Hematopoietic multipotent progenitor cell treated with erythropoietin and hydrocortisone succinate and interleukin-3 and kit ligand, for 4 days (in vitro differentiated cells): Measurements from ENCODE around the gene NOTCH1.

ENCODE experiments used
- DNase-seq: peaks from one replicate; pipeline ENCODE4 v3.0.0-alpha.2; 2015

The NOTCH1 gene

DNA sequence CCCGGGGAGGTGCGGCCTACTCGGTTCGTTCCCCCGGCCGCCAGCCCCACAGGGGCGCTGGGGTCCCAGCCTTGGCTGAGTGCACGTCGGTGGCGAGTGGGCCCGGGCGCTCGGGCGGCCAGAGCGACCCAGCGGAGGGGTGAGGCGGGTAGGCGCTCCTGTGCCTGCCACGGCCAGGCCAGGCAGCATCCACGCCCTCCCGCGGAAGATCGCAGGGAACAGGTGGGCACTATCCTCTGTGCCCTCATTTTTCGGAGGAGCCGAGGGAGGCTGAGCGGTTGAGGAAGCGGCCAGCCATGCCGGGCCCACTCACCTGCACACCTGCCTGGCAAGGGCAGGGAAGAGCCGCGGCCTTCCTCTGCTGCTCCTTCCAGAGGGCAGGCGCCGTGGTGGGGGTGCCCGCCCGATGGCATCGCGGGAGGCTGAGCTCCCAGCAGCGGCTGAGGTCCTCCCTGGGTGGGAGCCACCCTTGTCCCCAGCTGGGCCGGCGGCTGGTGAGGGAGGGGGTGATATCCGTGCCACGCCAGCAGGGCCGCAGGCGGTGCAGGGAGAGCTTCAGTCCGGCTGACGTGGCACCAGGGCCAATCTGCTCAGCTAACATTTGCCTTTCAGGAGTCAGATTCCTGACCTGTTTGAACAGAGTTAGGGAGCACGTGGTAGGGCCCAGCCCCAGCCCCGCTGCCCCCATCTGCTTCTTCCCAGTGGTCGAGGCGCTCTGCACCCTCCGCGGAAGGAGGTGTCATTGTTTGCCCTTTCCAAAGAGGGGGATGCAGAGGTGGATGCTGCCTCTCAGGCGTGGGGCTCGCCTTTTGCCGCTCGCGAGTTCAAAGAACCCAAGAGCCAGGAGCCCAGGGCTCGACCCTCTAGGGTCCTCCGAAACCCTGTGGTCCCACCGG is 61.4 kb downstream of the NOTCH1 start:
- no peak for DNase-seq

DNA sequence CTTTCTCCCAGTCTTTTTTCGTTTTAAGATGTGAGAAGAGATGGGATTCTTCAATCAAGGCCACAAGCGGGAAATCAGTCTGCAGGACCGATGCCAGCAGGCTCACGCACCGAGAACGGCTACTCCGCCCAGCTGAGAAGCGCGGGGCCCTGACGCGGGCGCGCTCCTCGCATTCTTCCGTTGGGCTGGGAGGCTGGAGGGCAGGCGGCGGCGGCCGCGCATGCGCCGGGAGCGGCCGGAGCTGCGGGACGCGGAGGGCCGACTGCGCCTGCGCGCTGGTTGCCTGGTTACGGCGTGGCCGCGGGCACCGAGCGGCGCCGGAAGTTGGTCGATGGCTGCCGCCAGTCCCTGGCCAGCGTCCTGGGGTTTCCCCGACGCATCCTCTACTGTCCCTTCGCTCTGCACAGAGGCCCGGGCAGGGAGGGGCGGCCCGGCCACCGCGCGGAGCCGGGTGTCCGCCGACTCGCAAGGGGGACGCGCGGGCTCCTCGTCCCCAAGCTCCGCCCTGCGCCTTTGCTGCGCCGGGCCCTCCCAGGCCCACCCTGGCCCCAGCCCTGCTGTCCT is 62.2 kb downstream of the NOTCH1 start:
- DNase-seq, result peak; percentile 96

- DNase-seq, result peak; percentile 99
These were observed 62.9 kb downstream of the NOTCH1 start, which contains the start of gene SEC16A for GRCh38 chr9:136482793-136483588. TSS of gene SEC16A (minus strand) at chr9:136483040. CDS start at chr9:136477615, 5,425 bp downstream.

DNA sequence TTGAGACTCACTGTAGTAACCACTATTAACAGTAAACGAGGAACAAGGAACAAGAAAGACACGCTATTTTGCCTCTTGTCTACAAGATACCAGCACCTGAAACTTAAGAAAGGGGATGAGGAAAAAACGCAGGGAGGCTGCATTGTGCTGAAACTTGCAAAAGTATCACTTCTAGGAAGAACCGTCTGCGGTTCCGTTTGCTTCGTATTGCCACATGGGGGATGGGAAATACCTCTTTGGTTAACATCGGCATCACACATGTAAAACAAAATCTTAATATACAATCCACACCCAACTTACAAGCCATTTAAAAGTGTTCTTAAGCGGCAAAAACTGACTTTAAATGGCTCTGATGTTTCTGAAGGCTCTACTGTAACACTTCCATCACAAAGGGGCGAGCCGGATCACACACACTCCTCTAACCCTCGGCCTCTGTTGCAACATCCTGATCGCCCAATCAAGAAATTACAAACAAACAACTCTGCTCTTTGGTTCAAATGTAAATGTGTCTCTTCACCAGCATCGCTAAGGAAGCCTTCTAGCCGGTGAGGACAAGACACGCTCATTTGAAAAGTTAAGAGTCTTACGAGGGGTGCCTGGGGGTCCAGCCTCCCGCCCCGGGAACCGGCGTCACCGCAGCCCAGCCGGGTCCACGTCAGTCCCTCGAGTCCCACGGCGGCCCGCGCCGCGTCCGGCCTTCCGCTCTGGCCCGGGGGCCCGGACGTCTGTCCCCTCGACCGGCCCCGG is 63.6 kb downstream of the NOTCH1 start:
- peak; percentile 65 for DNase-seq

DNA sequence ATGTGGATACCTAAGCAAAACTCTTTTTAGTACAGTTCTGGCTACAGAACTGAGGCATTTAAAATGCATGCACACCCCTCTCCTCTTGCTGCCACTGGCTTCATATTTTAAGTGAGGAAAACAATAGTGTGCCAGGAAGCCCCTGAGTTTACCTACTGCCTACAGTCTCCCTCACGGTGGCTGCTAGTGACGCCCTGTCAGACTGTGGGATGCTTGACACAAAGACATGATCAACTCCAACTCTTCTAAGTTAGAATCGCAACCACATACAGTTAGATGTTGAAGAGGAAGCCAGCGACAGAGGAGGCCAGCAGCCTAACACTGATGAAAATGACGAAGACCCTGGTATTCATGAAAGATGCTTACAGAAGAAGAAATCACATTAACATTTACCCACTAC is 64.3 kb downstream of the NOTCH1 start:
- DNase-seq, result no peak

- DNase-seq, result no peak
These were observed 69.3 kb downstream of the NOTCH1 start for GRCh38 chr9:136476369-136477150.

DNA sequence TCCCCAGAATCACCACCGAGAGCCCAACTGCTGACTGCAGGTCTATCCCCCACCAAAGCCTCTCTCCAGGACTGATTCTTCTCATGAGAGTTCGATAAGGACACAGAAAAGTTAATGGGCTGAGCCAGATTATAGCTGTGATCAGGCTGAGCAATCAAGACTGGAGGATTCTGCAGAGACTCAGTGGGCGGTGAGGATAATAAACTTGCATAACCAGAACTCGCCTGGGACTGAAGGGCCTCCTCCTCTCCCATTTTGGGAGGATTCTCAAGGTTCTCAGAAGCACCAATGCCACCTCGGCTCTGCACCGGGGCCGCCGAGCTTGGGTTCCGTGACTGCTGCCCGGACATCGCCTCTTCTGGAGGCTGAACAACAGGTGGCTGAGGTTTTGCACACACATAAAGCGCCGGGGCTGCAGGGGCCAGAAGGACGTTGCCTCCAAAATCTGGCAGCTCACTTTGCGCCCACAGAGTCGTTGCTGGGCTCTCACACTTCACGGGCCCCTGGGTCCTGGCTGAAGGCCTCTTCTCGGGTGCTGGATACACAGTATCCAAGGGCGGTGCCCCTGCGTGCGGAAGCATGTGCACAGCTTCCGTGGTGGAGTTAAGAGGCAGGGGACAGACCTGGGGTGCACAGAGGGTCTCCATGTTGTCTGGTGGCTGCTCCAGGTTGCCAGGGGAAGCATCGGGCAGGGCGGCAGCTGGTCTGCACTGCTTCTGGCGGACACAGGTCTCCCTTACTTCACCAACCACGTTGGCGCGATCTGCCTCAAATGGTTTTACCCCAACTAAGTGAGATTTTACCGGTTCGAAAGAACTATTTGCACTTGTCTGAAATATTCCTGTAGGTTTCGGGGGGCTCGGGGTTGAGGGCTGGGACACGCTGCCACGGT is 70.6 kb downstream of the NOTCH1 start:
- no peak for DNase-seq

DNA sequence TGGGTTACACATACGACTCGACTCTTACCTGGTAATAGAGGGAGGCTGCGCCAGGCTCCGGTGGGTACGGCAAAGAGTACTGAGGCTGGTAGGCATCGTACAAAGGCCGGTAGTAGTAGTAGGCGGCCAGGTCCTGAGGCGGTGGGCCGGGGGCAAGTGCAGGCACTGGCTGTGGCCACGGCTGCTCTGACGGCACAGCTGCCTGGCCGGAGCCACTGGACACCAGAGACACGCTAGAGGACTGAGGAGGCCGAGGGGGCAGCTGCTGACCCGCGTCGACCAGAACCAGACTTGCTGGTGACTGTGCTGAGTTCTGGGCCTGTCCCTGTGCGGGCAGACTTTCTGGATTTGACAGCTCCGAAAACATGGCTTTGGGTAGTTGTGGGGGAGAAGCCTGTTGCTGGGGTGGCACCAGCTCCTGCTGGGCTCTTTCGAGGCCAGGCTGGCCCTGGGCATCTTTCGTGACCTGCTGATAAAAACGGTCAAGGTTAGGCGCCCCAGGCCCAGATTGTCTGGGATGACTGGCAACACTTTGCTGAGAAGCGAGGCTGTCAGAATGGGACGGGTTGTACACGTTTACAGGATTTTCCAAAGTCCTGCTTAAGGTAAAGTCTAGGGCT is 71.7 kb downstream of the NOTCH1 start:
- DNase-seq, result no peak

GRCh38 chr9:136473354-136473721 is 72.5 kb downstream of the NOTCH1 start:
- DNase-seq, result no peak

DNA sequence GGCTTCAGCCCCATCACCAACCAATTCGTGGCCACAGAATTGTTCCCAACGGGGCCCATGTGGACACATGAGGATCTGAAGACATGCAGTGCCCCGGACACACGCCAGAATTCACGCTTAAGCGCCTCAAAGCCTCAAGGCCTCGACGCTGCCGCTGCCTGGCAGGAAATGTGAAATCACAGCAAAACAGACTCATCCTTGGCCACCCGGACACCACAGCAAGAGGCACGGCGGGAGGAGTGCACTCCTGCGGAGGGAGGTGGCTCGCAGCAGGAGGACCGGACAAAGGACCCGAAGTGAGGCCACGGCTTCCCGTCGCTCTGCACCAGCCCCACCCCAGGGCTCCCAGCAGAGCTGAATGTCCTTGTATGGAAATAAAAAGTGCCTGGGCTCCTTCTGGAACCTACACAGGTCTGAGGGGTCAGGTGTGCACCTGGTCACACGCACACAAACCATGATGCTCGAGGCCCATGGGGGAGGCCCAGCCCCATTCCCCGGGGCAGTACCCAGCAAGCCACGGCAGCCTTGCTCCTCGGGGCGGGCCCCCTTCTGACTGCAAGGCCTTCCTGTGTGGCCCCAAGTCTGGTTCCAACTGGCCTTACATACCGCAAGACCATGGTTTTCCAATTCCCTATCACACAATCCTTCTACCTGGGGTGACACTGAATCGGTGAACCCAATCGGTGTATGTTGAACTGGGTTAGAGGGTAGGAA is 73.1 kb downstream of the NOTCH1 start:
- no peak for DNase-seq

GRCh38 chr9:136471802-136472487 is 73.9 kb downstream of the NOTCH1 start:
- DNase-seq, result no peak

DNA sequence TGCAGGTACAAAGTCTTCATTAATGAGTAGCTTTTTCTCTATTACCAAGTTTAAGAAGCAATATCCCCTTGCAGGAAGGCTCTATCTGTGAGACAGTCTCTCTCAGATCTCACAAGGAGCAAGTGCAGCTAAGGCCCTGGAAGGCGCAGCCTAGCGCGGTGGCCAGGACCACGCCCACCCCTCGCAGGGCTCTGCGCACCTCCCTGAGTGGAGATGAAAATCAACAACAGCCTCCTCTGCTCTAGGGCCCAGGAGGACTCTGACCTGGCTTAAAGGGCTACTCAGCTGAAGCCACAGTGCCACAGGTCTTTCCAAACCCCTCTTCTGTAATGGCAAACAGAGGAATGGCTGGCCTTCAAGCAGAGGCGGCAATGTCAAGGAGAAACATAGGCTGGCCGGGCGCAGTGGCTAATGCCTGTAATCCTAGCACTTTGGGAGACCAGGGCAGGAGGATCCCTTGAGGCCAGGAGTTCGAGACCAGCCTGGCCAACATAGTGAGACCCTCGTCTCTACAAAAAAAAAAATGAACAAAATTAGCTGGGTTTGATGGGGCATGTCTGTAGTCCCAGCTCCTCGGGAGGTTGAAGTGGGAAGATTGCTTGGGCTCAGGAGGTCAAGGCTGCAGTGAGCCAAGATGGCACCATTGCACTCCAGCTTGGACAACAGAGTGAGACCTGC is 74.9 kb downstream of the NOTCH1 start:
- DNase-seq, result peak; percentile 15

GRCh38 chr9:136470356-136470755 is 75.5 kb downstream of the NOTCH1 start:
- no peak for DNase-seq

- DNase-seq, result no peak
These were observed 78.1 kb downstream of the NOTCH1 start for GRCh38 chr9:136467766-136468165.

GRCh38 chr9:136466155-136466541 is 79.7 kb downstream of the NOTCH1 start:
- DNase-seq, result no peak

DNA sequence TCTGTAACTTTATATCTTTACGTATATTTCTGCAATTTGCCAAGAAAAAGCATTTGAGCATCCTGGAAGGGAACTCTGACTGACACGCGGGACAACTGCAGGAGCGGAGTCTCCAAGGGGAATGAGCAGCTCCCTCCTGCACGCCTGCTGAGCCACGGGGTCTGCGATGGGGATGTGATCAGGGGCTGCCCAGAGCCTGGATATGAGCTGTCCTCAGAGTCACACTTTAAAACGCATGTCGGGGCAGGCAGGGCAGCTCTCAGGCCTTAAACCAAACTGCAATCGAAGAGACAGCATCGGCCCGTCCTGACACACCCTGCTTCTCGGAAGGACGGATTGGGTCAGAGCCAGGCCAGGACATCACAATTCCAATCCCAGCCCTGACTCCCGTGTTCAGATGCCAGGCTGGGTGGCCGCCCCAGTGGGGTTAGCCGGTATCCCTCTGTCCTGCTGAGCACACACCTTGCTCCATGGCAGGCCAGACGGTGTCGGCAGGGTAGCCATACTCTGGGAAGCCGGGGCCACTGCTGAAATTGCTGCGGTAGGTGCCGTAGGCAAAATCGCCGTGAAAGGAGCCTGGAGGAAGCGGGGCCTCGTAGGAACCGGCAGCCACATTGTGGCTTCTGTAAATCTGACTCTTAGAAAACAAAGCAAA is 80.2 kb downstream of the NOTCH1 start:
- DNase-seq, result no peak

GRCh38 chr9:136464241-136464640 is 81.6 kb downstream of the NOTCH1 start:
- DNase-seq, result no peak

GRCh38 chr9:136463578-136463977 is 82.3 kb downstream of the NOTCH1 start:
- DNase-seq, result no peak
